ENCODE results near the gene PPP2R3B.
"Not testable (repeated sequence)": the region's sequence is repeated elsewhere in the genome, so short reads cannot be mapped to it uniquely, and the experiment has no call there.

Gene PPP2R3B

GRCh38 chrX:426881-427280 lies 40.2 kb upstream of the PPP2R3B start:
- Histone ChIP-seq H3K4me1 (ENCODE audit: control insufficient read depth in 1 of 2, insufficient read depth in 2 of 2, low read length in 2 of 2) (no peaks in the 10 kb centered on the region), H3K27me3 (ENCODE audit: control insufficient read depth in 1 of 2, insufficient read depth in 2 of 2, low read length in 2 of 2) (no peaks in the 10 kb centered on the region), H3K4me3 (ENCODE audit: low read depth in 1 of 2, low read length in 2 of 2) (no peak overlapping the region), H3K9me3 (ENCODE audit: control insufficient read depth in 1 of 2, low read length in 2 of 2) (peaks cover 0 to under 1% of the 10 kb centered on the region in 2 donors), H3K36me3 (ENCODE audit: control insufficient read depth in 1 of 2, insufficient read depth in 2 of 2, low read length in 2 of 2) (no peaks in the 10 kb centered on the region), H3K27ac (ENCODE audit: low read depth, low read length) (no peak overlapping the region), H3K9ac (ENCODE audit: low read depth in 1 of 2, low read length in 2 of 2) (no peak overlapping the region)

DNA sequence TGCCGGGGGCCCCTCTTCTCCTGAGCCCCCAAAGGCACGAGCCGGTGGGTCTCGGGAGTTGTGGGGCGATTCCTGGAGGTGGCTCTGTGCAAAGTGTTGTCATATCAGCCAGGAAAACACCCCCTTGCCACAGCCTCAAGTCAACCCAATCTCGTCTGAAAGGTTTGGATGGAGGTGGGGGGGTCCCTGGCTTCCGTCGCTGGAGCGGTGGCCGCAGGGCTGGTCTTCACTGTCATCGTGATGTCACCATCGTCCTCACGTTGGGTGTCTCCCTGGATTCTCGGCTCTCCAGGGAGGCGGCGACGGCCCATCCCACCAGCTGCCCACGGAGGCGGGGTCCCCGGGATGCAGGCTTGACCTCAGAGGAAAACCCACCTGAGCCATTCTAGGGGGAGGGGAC lies 38.3 kb upstream of the PPP2R3B start:
- no peak overlapping the region for H3K9ac ChIP-seq (ENCODE audit: low read depth in 1 of 2, low read length in 2 of 2)
- H3K36me3 ChIP-seq (ENCODE audit: control insufficient read depth in 1 of 2, insufficient read depth in 2 of 2, low read length in 2 of 2): no peaks in the 10 kb centered on the region
- H3K9me3 ChIP-seq (ENCODE audit: control insufficient read depth in 1 of 2, low read length in 2 of 2): no peaks in the 10 kb centered on the region
- no peak overlapping the region for H3K4me3 ChIP-seq (ENCODE audit: low read depth in 1 of 2, low read length in 2 of 2)
- no peaks in the 10 kb centered on the region for H3K27me3 ChIP-seq (ENCODE audit: control insufficient read depth in 1 of 2, insufficient read depth in 2 of 2, low read length in 2 of 2)
- no peak overlapping the region for H3K27ac ChIP-seq (ENCODE audit: low read depth, low read length)
- H3K4me1 ChIP-seq (ENCODE audit: control insufficient read depth in 1 of 2, insufficient read depth in 2 of 2, low read length in 2 of 2): no peaks in the 10 kb centered on the region

- Histone ChIP-seq H3K9me3 (ENCODE audit: control insufficient read depth in 1 of 2, low read length in 2 of 2) (no peaks in the 10 kb centered on the region), H3K9ac (ENCODE audit: low read depth in 1 of 2, low read length in 2 of 2) (no peak overlapping the region), H3K36me3 (ENCODE audit: control insufficient read depth in 1 of 2, insufficient read depth in 2 of 2, low read length in 2 of 2) (no peaks in the 10 kb centered on the region), H3K4me1 (ENCODE audit: control insufficient read depth in 1 of 2, insufficient read depth in 2 of 2, low read length in 2 of 2) (no peaks in the 10 kb centered on the region), H3K27ac (ENCODE audit: low read depth, low read length) (no peak overlapping the region), H3K4me3 (ENCODE audit: low read depth in 1 of 2, low read length in 2 of 2) (no peak overlapping the region), H3K27me3 (ENCODE audit: control insufficient read depth in 1 of 2, insufficient read depth in 2 of 2, low read length in 2 of 2) (no peaks in the 10 kb centered on the region)
These were observed 35.1 kb upstream of the PPP2R3B start for GRCh38 chrX:421646-422391.

GRCh38 chrX:420496-421223 lies 34.0 kb upstream of the PPP2R3B start:
- Histone ChIP-seq H3K4me1 (ENCODE audit: control insufficient read depth in 1 of 2, insufficient read depth in 2 of 2, low read length in 2 of 2) (no peaks in the 10 kb centered on the region), H3K36me3 (ENCODE audit: control insufficient read depth in 1 of 2, insufficient read depth in 2 of 2, low read length in 2 of 2) (no peaks in the 10 kb centered on the region), H3K9ac (ENCODE audit: low read depth in 1 of 2, low read length in 2 of 2) (no peak overlapping the region), H3K9me3 (ENCODE audit: control insufficient read depth in 1 of 2, low read length in 2 of 2) (no peaks in the 10 kb centered on the region), H3K27ac (ENCODE audit: low read depth, low read length) (no peak overlapping the region), H3K4me3 (ENCODE audit: low read depth in 1 of 2, low read length in 2 of 2) (no peak overlapping the region), H3K27me3 (ENCODE audit: control insufficient read depth in 1 of 2, insufficient read depth in 2 of 2, low read length in 2 of 2) (no peaks in the 10 kb centered on the region)

GRCh38 chrX:418927-419729 lies 32.4 kb upstream of the PPP2R3B start:
- no peaks in the 10 kb centered on the region for H3K4me1 ChIP-seq (ENCODE audit: control insufficient read depth in 1 of 2, insufficient read depth in 2 of 2, low read length in 2 of 2)

GRCh38 chrX:415498-415897 lies 28.8 kb upstream of the PPP2R3B start:
- not testable (repeated sequence) for H3K4me3 ChIP-seq (ENCODE audit: low read depth in 1 of 2, low read length in 2 of 2); H3K4me1 ChIP-seq (ENCODE audit: control insufficient read depth in 1 of 2, insufficient read depth in 2 of 2, low read length in 2 of 2); H3K9me3 ChIP-seq (ENCODE audit: control insufficient read depth in 1 of 2, low read length in 2 of 2); H3K36me3 ChIP-seq (ENCODE audit: control insufficient read depth in 1 of 2, insufficient read depth in 2 of 2, low read length in 2 of 2); H3K27me3 ChIP-seq (ENCODE audit: control insufficient read depth in 1 of 2, insufficient read depth in 2 of 2, low read length in 2 of 2); H3K27ac ChIP-seq (ENCODE audit: low read depth, low read length); H3K9ac ChIP-seq (ENCODE audit: low read depth in 1 of 2, low read length in 2 of 2)

More at GRCh38 chrX:418927-419729, 32.4 kb upstream of the PPP2R3B start:
- Histone ChIP-seq H3K27me3 (ENCODE audit: control insufficient read depth in 1 of 2, insufficient read depth in 2 of 2, low read length in 2 of 2) (no peaks in the 10 kb centered on the region), H3K9me3 (ENCODE audit: control insufficient read depth in 1 of 2, low read length in 2 of 2) (no peaks in the 10 kb centered on the region), H3K36me3 (ENCODE audit: control insufficient read depth in 1 of 2, insufficient read depth in 2 of 2, low read length in 2 of 2) (no peaks in the 10 kb centered on the region), H3K27ac (ENCODE audit: low read depth, low read length) (no peak overlapping the region), H3K9ac (ENCODE audit: low read depth in 1 of 2, low read length in 2 of 2) (no peak overlapping the region), H3K4me3 (ENCODE audit: low read depth in 1 of 2, low read length in 2 of 2) (no peak overlapping the region)

DNA sequence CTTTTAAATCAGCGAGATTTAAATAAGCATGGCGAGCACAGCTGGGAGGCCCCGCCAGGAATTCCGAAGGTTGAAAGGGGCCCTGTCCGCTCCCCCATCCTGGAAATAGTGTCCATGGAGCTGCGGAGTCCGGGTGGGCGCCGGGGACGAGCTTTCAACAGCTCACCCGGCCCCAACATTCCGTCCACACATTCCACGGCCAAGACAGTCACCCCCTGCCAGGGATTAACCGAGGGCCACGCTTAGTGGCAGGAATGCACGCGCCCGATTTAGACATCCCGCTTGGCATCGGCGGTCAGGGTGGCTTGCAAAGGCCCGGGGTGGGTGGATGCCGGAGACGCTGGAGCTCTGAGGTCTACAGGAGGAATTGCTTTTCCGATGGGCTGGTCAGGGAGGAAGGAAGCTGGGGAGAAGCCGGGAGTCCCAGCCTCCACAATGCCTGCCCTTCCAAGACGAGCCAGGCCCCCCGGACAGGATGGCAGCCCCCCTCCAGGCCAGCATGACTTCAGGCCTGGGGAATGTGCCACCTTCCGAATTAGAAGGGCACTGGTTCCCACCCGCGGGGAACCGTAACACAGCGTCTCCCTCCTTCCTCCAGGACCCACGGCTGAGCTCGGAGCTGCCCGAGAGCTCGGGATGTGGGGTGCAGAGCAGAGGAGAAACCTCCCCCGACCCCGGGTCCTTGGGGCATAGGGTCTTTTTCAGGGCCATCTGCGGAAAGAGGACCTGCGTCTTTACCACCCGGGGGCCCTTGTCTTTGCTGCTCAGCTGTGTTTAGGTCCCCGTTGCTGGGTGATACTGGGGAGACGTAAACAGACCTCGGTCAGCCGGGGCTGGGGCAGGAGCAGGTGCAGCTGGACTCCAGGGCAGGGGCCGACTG lies 26.9 kb upstream of the PPP2R3B start:
- H3K4me3 ChIP-seq (ENCODE audit: low read depth in 1 of 2, low read length in 2 of 2): no peak overlapping the region

DNA sequence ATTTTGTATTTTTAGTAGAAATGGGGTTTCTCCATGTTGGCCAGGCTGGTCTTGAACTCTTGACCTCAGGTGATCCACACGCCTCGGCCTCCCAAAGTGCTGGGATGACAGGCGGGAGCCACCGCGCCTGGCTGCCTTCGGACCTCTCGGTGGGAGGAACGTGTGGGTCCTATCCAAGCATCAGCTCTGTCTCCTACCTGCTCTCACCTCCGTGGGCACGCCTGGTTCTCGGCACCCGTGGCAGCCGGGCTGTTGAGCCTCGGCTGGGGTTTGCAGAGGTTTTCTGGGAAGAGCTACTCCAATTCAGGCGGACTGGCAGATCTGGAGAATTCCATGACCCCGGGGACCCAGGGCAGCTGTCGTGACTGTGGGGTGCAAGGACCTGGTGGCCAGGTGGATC lies 23.6 kb upstream of the PPP2R3B start:
- H3K27ac ChIP-seq (ENCODE audit: low read depth, low read length): no peak overlapping the region

More for the DNA sequence above, 26.9 kb upstream of the PPP2R3B start:
- Histone ChIP-seq H3K27ac (ENCODE audit: low read depth, low read length) (no peak overlapping the region), H3K9me3 (ENCODE audit: control insufficient read depth in 1 of 2, low read length in 2 of 2) (no peaks in the 10 kb centered on the region), H3K36me3 (ENCODE audit: control insufficient read depth in 1 of 2, insufficient read depth in 2 of 2, low read length in 2 of 2) (no peaks in the 10 kb centered on the region), H3K27me3 (ENCODE audit: control insufficient read depth in 1 of 2, insufficient read depth in 2 of 2, low read length in 2 of 2) (no peaks in the 10 kb centered on the region), H3K9ac (ENCODE audit: low read depth in 1 of 2, low read length in 2 of 2) (no peak overlapping the region), H3K4me1 (ENCODE audit: control insufficient read depth in 1 of 2, insufficient read depth in 2 of 2, low read length in 2 of 2) (no peaks in the 10 kb centered on the region)

GRCh38 chrX:405149-405548 lies 18.4 kb upstream of the PPP2R3B start:
- no peaks in the 10 kb centered on the region for H3K27me3 ChIP-seq (ENCODE audit: control insufficient read depth in 1 of 2, insufficient read depth in 2 of 2, low read length in 2 of 2)
- no peaks in the 10 kb centered on the region for H3K4me1 ChIP-seq (ENCODE audit: control insufficient read depth in 1 of 2, insufficient read depth in 2 of 2, low read length in 2 of 2)
- no peak overlapping the region for H3K9ac ChIP-seq (ENCODE audit: low read depth in 1 of 2, low read length in 2 of 2)

More for the DNA sequence above, 23.6 kb upstream of the PPP2R3B start:
- Histone ChIP-seq H3K27me3 (ENCODE audit: control insufficient read depth in 1 of 2, insufficient read depth in 2 of 2, low read length in 2 of 2) (no peaks in the 10 kb centered on the region), H3K9ac (ENCODE audit: low read depth in 1 of 2, low read length in 2 of 2) (no peak overlapping the region), H3K4me3 (ENCODE audit: low read depth in 1 of 2, low read length in 2 of 2) (no peak overlapping the region), H3K4me1 (ENCODE audit: control insufficient read depth in 1 of 2, insufficient read depth in 2 of 2, low read length in 2 of 2) (no peaks in the 10 kb centered on the region), H3K36me3 (ENCODE audit: control insufficient read depth in 1 of 2, insufficient read depth in 2 of 2, low read length in 2 of 2) (no peaks in the 10 kb centered on the region), H3K9me3 (ENCODE audit: control insufficient read depth in 1 of 2, low read length in 2 of 2) (no peaks in the 10 kb centered on the region)

More at GRCh38 chrX:405149-405548, 18.4 kb upstream of the PPP2R3B start:
- Histone ChIP-seq H3K4me3 (ENCODE audit: low read depth in 1 of 2, low read length in 2 of 2) (no peak overlapping the region), H3K9me3 (ENCODE audit: control insufficient read depth in 1 of 2, low read length in 2 of 2) (no peaks in the 10 kb centered on the region), H3K27ac (ENCODE audit: low read depth, low read length) (no peak overlapping the region), H3K36me3 (ENCODE audit: control insufficient read depth in 1 of 2, insufficient read depth in 2 of 2, low read length in 2 of 2) (no peaks in the 10 kb centered on the region)
